ENCODE measurements around the gene IPCEF1.

IPCEF1 gene

DNA sequence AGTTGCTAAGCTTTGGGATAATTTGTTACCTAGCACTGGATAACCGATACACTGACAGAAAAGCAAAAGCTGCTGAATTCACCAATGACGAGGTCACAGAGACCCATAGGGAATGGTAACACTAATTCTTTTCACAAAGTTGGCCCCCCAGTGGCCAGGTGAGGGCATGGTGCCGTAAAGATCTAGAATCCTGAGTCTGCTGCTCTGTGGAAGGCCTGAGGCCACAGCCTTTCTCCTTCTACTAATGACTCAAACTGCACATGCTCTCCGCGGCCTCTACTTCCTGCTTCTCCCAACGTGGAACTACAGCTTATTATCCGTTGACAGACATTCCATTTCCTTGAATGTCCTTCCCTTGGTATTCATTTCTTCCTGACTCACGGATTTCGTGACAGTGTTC lies 190.5 kb downstream of the IPCEF1 start:
- TF ChIP-seq, protein P1, sequence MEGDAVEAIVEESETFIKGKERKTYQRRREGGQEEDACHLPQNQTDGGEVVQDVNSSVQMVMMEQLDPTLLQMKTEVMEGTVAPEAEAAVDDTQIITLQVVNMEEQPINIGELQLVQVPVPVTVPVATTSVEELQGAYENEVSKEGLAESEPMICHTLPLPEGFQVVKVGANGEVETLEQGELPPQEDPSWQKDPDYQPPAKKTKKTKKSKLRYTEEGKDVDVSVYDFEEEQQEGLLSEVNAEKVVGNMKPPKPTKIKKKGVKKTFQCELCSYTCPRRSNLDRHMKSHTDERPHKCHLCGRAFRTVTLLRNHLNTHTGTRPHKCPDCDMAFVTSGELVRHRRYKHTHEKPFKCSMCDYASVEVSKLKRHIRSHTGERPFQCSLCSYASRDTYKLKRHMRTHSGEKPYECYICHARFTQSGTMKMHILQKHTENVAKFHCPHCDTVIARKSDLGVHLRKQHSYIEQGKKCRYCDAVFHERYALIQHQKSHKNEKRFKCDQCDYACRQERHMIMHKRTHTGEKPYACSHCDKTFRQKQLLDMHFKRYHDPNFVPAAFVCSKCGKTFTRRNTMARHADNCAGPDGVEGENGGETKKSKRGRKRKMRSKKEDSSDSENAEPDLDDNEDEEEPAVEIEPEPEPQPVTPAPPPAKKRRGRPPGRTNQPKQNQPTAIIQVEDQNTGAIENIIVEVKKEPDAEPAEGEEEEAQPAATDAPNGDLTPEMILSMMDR (IDR thresholded peaks at IDR 0.05; ENCODE audit: low read depth, low read length) = 0 out of 2 replicates have a peak, but pooled peaks have one; percentile 36
- H3K27ac ChIP-seq = no peak overlapping the region
- no peaks in the 10 kb centered on the region for H3K27me3 ChIP-seq (ENCODE audit: insufficient read depth, low read depth, severe bottlenecking)
- H3K36me3 ChIP-seq = no peaks in the 10 kb centered on the region
- DNase-seq = no peak
- no peak overlapping the region for H3K4me3 ChIP-seq (ENCODE audit: low read depth, low read length)
- no peaks in the 10 kb centered on the region for H3K9me3 ChIP-seq (ENCODE audit: severe bottlenecking)

DNA sequence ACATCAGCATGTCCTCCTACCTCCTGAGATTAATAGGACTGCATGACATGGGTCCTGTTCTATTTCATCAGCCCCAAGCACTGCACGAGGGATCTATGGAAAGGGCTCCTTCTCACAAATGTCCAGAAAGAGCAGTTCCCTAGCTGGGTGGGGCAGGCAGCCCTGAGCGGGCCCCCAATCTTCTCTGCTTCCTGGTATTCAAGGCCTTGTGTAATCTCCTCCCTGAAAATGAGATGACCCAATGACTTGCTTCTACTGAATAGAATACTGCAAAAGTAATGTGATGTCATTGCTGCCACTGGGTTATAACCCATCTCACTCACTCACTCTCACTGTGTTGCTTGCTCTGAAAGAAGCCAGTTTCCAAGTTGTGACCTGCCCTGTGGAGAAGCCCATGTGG lies 191.1 kb downstream of the IPCEF1 start:
- Histone ChIP-seq H3K4me3 (ENCODE audit: low read depth, low read length) (no peak overlapping the region), H3K27ac (no peak overlapping the region), H3K27me3 (ENCODE audit: insufficient read depth, low read depth, severe bottlenecking) (no peaks in the 10 kb centered on the region), H3K36me3 (no peaks in the 10 kb centered on the region), H3K9me3 (ENCODE audit: severe bottlenecking) (no peaks in the 10 kb centered on the region)
- TF ChIP-seq, protein P1 (IDR thresholded peaks at IDR 0.05; ENCODE audit: low read depth, low read length) = no peak
- DNase-seq = no peak

DNA sequence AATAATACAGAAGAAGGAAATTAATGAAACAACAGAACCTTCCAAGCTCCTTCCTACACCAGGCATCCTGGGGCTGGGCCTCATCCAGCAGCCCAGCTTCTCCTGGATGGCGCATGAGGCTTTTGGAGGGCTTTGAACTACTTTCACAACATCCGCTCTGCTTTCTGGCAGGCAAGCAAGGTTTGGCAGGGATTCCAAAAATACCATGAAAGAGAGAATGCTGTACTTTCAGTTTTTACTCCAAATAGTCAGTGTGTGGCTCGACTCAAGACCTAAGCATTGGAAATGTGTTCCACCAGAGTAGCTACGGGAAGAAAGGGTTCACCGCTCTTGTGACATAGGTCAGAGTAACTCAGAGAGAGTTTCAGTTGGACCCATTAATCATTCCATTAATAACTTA lies 192.2 kb downstream of the IPCEF1 start:
- H3K36me3 ChIP-seq = no peaks in the 10 kb centered on the region
- H3K4me3 ChIP-seq (ENCODE audit: low read depth, low read length) = no peak overlapping the region
- H3K9me3 ChIP-seq (ENCODE audit: severe bottlenecking) = no peaks in the 10 kb centered on the region
- DNase-seq = no peak
- no peaks in the 10 kb centered on the region for H3K27me3 ChIP-seq (ENCODE audit: insufficient read depth, low read depth, severe bottlenecking)
- H3K27ac ChIP-seq = no peak overlapping the region
- TF ChIP-seq, protein P1 (IDR thresholded peaks at IDR 0.05; ENCODE audit: low read depth, low read length) = no peak

DNA sequence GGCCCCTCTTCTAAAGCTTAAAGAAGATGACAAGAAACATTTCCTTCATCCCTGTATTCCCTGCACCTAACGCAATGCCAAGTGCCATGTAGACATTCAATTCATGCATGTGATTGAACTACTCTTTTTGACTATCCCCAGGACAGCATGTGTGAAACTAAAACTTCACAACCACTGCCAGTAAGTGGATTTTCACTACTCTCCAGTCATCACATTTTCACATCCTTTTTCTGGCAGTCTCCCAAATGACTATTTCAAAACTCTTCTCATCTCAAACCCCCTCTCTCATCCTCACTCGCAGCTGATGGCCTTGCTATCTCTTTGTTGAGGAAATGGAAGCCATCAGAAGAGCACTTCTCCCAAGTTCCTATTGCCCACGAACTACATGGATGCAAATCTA lies 194.9 kb downstream of the IPCEF1 start:
- no peak overlapping the region for H3K4me3 ChIP-seq (ENCODE audit: low read depth, low read length)
- H3K36me3 ChIP-seq = no peaks in the 10 kb centered on the region
- no peak for DNase-seq
- TF ChIP-seq, protein P1 (IDR thresholded peaks at IDR 0.05; ENCODE audit: low read depth, low read length) = no peak
- H3K27ac ChIP-seq = no peak overlapping the region
- H3K9me3 ChIP-seq (ENCODE audit: severe bottlenecking) = no peaks in the 10 kb centered on the region
- no peaks in the 10 kb centered on the region for H3K27me3 ChIP-seq (ENCODE audit: insufficient read depth, low read depth, severe bottlenecking)

DNA sequence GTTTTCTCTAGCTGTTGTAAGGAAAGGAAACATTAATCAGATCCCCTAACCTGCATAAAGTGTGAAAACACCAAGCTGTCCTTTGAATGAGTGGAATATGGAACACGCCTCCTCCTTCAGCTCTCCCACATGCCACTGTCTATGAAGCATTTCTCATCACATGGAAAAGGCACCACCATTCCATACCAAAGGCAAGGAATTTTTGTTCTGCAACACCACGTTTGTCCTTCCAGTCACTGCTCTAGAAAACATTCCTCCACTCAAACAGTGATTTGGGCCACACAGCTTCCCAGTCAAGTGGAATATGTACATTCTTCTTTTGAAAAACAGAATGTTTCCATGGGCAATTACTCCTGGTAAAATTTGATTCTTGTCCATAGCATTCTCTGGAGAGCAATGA lies 197.5 kb downstream of the IPCEF1 start:
- Histone ChIP-seq H3K27me3 (ENCODE audit: insufficient read depth, low read depth, severe bottlenecking) (no peaks in the 10 kb centered on the region), H3K9me3 (ENCODE audit: severe bottlenecking) (no peaks in the 10 kb centered on the region), H3K27ac (no peak overlapping the region), H3K4me3 (ENCODE audit: low read depth, low read length) (no peak overlapping the region), H3K36me3 (no peaks in the 10 kb centered on the region)
- TF ChIP-seq, protein P1 (IDR thresholded peaks at IDR 0.05; ENCODE audit: low read depth, low read length) = no peak
- DNase-seq = no peak

DNA sequence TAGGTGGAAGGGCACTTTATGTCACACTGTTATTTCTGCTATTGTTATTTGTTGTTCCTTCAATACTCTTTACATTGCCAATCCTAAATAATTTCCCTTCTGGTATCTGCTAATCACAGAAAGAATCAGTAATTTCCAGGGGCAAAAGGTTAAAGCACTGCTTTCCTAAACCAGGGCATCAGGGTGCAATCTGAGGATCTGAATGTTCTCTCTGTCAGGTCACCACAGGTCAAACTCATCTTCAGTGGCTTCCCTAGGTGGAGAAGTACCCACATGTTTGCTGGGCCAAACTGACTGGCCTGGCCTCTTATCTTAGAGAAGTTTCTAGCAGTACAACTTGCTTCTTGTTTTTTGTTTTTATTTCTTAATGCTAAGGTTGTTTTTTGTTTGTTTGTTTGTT lies 198.9 kb downstream of the IPCEF1 start:
- Histone ChIP-seq H3K27me3 (ENCODE audit: insufficient read depth, low read depth, severe bottlenecking) (no peaks in the 10 kb centered on the region), H3K36me3 (no peaks in the 10 kb centered on the region), H3K4me3 (ENCODE audit: low read depth, low read length) (no peak overlapping the region), H3K27ac (no peak overlapping the region), H3K9me3 (ENCODE audit: severe bottlenecking) (no peaks in the 10 kb centered on the region)
- TF ChIP-seq, protein P1 (IDR thresholded peaks at IDR 0.05; ENCODE audit: low read depth, low read length) = no peak
- no peak for DNase-seq
